K562 (cell line): ENCODE data around the gene CT47A1. TPM values are rescaled to one million over a fixed set of nuclear protein-coding genes. Genes with fewer than 3 reads are reported as not detected.

Source experiments
- polyA plus RNA-seq, 8 experiments: library from polyadenylated mRNA; depleted of rRNA in 4 of 8; stranded (reverse) in 5 of 8; unstranded in 3 of 8; fragments of >200 nt; fragmentation: Nextera tagmentation in 2 of 8; fragmentation: Illumina TruSeq in 1 of 8; extraction: Ambion mirVana in 2 of 8; extraction: Trizol in 1 of 8; gene quantifications; 2 replicates each; pipeline versions ENCODE4 v1.2.1 to v1.2.3, GENCODE V29; 2011 to 2014; ENCODE audit warnings: inconsistent platforms in 1 of 8, missing spikeins in 1 of 8
- small RNA-seq: library from RNA; depleted of rRNA; stranded (forward); fragments of <200 nt; gene quantifications from one replicate; pipeline ENCODE3, GENCODE V24; 2014
- total RNA-seq, 7 experiments: library from RNA; depleted of rRNA in 6 of 7; stranded (reverse); fragments of >200 nt in 6 of 7; fragmentation: Illumina TruSeq in 2 of 7; extraction: Trizol in 2 of 7; gene quantifications; 2 replicates each; pipeline versions ENCODE4 v1.2.1 to v1.2.3, GENCODE V29; 2011 to 2021; ENCODE audit warnings: low replicate concordance in 1 of 7

CT47A1 gene
- total and polyA plus RNA-seq, 9 of the 15 experiments (the other 6 are each of a cell fraction or from before 2014, with no cell fraction given), result 0.80 TPM; not detected in 8

Small RNA genes within 50 kb of the gene (small RNA-seq; reads per million reads assigned to genes)
- gene AL670379.1 (not detected), gene AL670379.10 (not detected), gene AL670379.11 (not detected), gene AL670379.12 (not detected), gene AL670379.2 (not detected), gene AL670379.3 (not detected), gene AL670379.4 (not detected), gene AL670379.5 (not detected), gene AL670379.6 (not detected), gene AL670379.7 (not detected), gene AL670379.8 (not detected), gene AL670379.9 (not detected)

Other genes with a start within 250 kb of the CT47A1 start
Only the 7 nearest of the 12 such genes appear.
- not detected in 2 replicates for gene CT47A8, start 34.0 kb downstream of the CT47A1 start, total RNA-seq (2014; rRNA removed)
- not detected in 2 replicates for gene CT47A8, start 34.0 kb downstream of the CT47A1 start, total RNA-seq (2014; rRNA removed; fragmentation: Illumina TruSeq; extraction: Trizol)
- gene CT47A8, start 34.0 kb downstream of the CT47A1 start, total RNA-seq (2015; rRNA removed; fragmentation: Illumina TruSeq; extraction: Trizol), result not detected in 2 replicates
- not detected in 2 replicates for gene CT47A8, start 34.0 kb downstream of the CT47A1 start, total RNA-seq (2021)
- gene CT47A8, start 34.0 kb downstream of the CT47A1 start, polyA plus RNA-seq (2011; rRNA removed), result not detected in 2 replicates
- not detected in 2 replicates for gene CT47A8, start 34.0 kb downstream of the CT47A1 start, polyA plus RNA-seq (2014; fragmentation: Illumina TruSeq; extraction: Trizol)
- gene CT47A8, start 34.0 kb downstream of the CT47A1 start, polyA plus RNA-seq (2014; fragmentation: Nextera tagmentation; extraction: Ambion mirVana), result not detected
- gene CT47A8, start 34.0 kb downstream of the CT47A1 start, polyA plus RNA-seq (2014; rRNA removed), result not detected in 2 replicates
- not detected in 2 replicates for gene CT47A7, start 29.2 kb downstream of the CT47A1 start, total RNA-seq (2014; rRNA removed)
- gene CT47A7, start 29.2 kb downstream of the CT47A1 start, total RNA-seq (2014; rRNA removed; fragmentation: Illumina TruSeq; extraction: Trizol), result not detected in 2 replicates
- not detected in 2 replicates for gene CT47A7, start 29.2 kb downstream of the CT47A1 start, total RNA-seq (2015; rRNA removed; fragmentation: Illumina TruSeq; extraction: Trizol)
- gene CT47A7, start 29.2 kb downstream of the CT47A1 start, total RNA-seq (2021), result 0.42 TPM in 1 of 2 replicates, not detected in the other
- gene CT47A7, start 29.2 kb downstream of the CT47A1 start, polyA plus RNA-seq (2011; rRNA removed), result not detected in 2 replicates
- not detected in 2 replicates for gene CT47A7, start 29.2 kb downstream of the CT47A1 start, polyA plus RNA-seq (2014; fragmentation: Illumina TruSeq; extraction: Trizol)
- not detected for gene CT47A7, start 29.2 kb downstream of the CT47A1 start, polyA plus RNA-seq (2014; fragmentation: Nextera tagmentation; extraction: Ambion mirVana)
- gene CT47A7, start 29.2 kb downstream of the CT47A1 start, polyA plus RNA-seq (2014; rRNA removed), result not detected in 2 replicates
- 0.12 TPM in 1 of 2 replicates, not detected in the other for gene CT47A6, start 24.3 kb downstream of the CT47A1 start, total RNA-seq (2014; rRNA removed)
- gene CT47A6, start 24.3 kb downstream of the CT47A1 start, total RNA-seq (2014; rRNA removed; fragmentation: Illumina TruSeq; extraction: Trizol), result not detected in 2 replicates
- not detected in 2 replicates for gene CT47A6, start 24.3 kb downstream of the CT47A1 start, total RNA-seq (2015; rRNA removed; fragmentation: Illumina TruSeq; extraction: Trizol)
- not detected in 2 replicates for gene CT47A6, start 24.3 kb downstream of the CT47A1 start, total RNA-seq (2021)
- not detected in 2 replicates for gene CT47A6, start 24.3 kb downstream of the CT47A1 start, polyA plus RNA-seq (2011; rRNA removed)
- gene CT47A6, start 24.3 kb downstream of the CT47A1 start, polyA plus RNA-seq (2014; fragmentation: Illumina TruSeq; extraction: Trizol), result not detected in 2 replicates
- gene CT47A6, start 24.3 kb downstream of the CT47A1 start, polyA plus RNA-seq (2014; fragmentation: Nextera tagmentation; extraction: Ambion mirVana), result not detected
- not detected in 2 replicates for gene CT47A6, start 24.3 kb downstream of the CT47A1 start, polyA plus RNA-seq (2014; rRNA removed)
- not detected in 2 replicates for gene CT47A5, start 19.4 kb downstream of the CT47A1 start, total RNA-seq (2014; rRNA removed)
- not detected in 2 replicates for gene CT47A5, start 19.4 kb downstream of the CT47A1 start, total RNA-seq (2014; rRNA removed; fragmentation: Illumina TruSeq; extraction: Trizol)
- gene CT47A5, start 19.4 kb downstream of the CT47A1 start, total RNA-seq (2015; rRNA removed; fragmentation: Illumina TruSeq; extraction: Trizol), result not detected in 2 replicates
- not detected in 2 replicates for gene CT47A5, start 19.4 kb downstream of the CT47A1 start, total RNA-seq (2021)
- not detected in 2 replicates for gene CT47A5, start 19.4 kb downstream of the CT47A1 start, polyA plus RNA-seq (2011; rRNA removed)
- not detected in 2 replicates for gene CT47A5, start 19.4 kb downstream of the CT47A1 start, polyA plus RNA-seq (2014; fragmentation: Illumina TruSeq; extraction: Trizol)
- not detected for gene CT47A5, start 19.4 kb downstream of the CT47A1 start, polyA plus RNA-seq (2014; fragmentation: Nextera tagmentation; extraction: Ambion mirVana)
- gene CT47A5, start 19.4 kb downstream of the CT47A1 start, polyA plus RNA-seq (2014; rRNA removed), result not detected in 2 replicates
- gene CT47A4, start 14.6 kb downstream of the CT47A1 start, total RNA-seq (2014; rRNA removed), result not detected in 2 replicates
- not detected in 2 replicates for gene CT47A4, start 14.6 kb downstream of the CT47A1 start, total RNA-seq (2014; rRNA removed; fragmentation: Illumina TruSeq; extraction: Trizol)
- not detected in 2 replicates for gene CT47A4, start 14.6 kb downstream of the CT47A1 start, total RNA-seq (2015; rRNA removed; fragmentation: Illumina TruSeq; extraction: Trizol)
- not detected in 2 replicates for gene CT47A4, start 14.6 kb downstream of the CT47A1 start, total RNA-seq (2021)
- not detected in 2 replicates for gene CT47A4, start 14.6 kb downstream of the CT47A1 start, polyA plus RNA-seq (2011; rRNA removed)
- gene CT47A4, start 14.6 kb downstream of the CT47A1 start, polyA plus RNA-seq (2014; fragmentation: Illumina TruSeq; extraction: Trizol), result not detected in 2 replicates
- not detected for gene CT47A4, start 14.6 kb downstream of the CT47A1 start, polyA plus RNA-seq (2014; fragmentation: Nextera tagmentation; extraction: Ambion mirVana)
- not detected in 2 replicates for gene CT47A4, start 14.6 kb downstream of the CT47A1 start, polyA plus RNA-seq (2014; rRNA removed)
- not detected in 2 replicates for gene CT47A3, start 9.7 kb downstream of the CT47A1 start, total RNA-seq (2014; rRNA removed)
- gene CT47A3, start 9.7 kb downstream of the CT47A1 start, total RNA-seq (2014; rRNA removed; fragmentation: Illumina TruSeq; extraction: Trizol), result not detected in 2 replicates
- not detected in 2 replicates for gene CT47A3, start 9.7 kb downstream of the CT47A1 start, total RNA-seq (2015; rRNA removed; fragmentation: Illumina TruSeq; extraction: Trizol)
- gene CT47A3, start 9.7 kb downstream of the CT47A1 start, total RNA-seq (2021), result not detected in 2 replicates
- not detected in 2 replicates for gene CT47A3, start 9.7 kb downstream of the CT47A1 start, polyA plus RNA-seq (2011; rRNA removed)
- not detected in 2 replicates for gene CT47A3, start 9.7 kb downstream of the CT47A1 start, polyA plus RNA-seq (2014; fragmentation: Illumina TruSeq; extraction: Trizol)
- not detected for gene CT47A3, start 9.7 kb downstream of the CT47A1 start, polyA plus RNA-seq (2014; fragmentation: Nextera tagmentation; extraction: Ambion mirVana)
- not detected in 2 replicates for gene CT47A3, start 9.7 kb downstream of the CT47A1 start, polyA plus RNA-seq (2014; rRNA removed)
- gene CT47A2, start 4.8 kb downstream of the CT47A1 start, total RNA-seq (2014; rRNA removed), result not detected in 2 replicates
- not detected in 2 replicates for gene CT47A2, start 4.8 kb downstream of the CT47A1 start, total RNA-seq (2014; rRNA removed; fragmentation: Illumina TruSeq; extraction: Trizol)
- gene CT47A2, start 4.8 kb downstream of the CT47A1 start, total RNA-seq (2015; rRNA removed; fragmentation: Illumina TruSeq; extraction: Trizol), result not detected in 2 replicates
- gene CT47A2, start 4.8 kb downstream of the CT47A1 start, total RNA-seq (2021), result not detected in 2 replicates
- gene CT47A2, start 4.8 kb downstream of the CT47A1 start, polyA plus RNA-seq (2011; rRNA removed), result not detected in 2 replicates
- not detected in 2 replicates for gene CT47A2, start 4.8 kb downstream of the CT47A1 start, polyA plus RNA-seq (2014; fragmentation: Illumina TruSeq; extraction: Trizol)
- not detected for gene CT47A2, start 4.8 kb downstream of the CT47A1 start, polyA plus RNA-seq (2014; fragmentation: Nextera tagmentation; extraction: Ambion mirVana)
- not detected in 2 replicates for gene CT47A2, start 4.8 kb downstream of the CT47A1 start, polyA plus RNA-seq (2014; rRNA removed)